Calu3 (cell line): ENCODE data around the gene FADS1. TPM values are rescaled to one million over a fixed set of nuclear protein-coding genes. Genes with fewer than 3 reads are reported as not detected.

ENCODE experiments used
- BruUV-seq: library from RNA; stranded (reverse); fragments of 400-500 nt; replicated peaks from 2 replicates; lab custom pipeline; 2021; lab: Mats Ljungman, UMichigan
- CTCF ChIA-PET: fragments of 300-600 bp; sonication (Branson Sonifier 250); formaldehyde crosslinking; loops from one replicate; lab custom pipeline; 2022; ENCODE audit warnings: antibody characterized with exemption; lab: Charles Lee
- DNase-seq: peaks from one replicate; pipeline ENCODE4 v3.0.0; 2022
- H3K27ac Mint-ChIP-seq: one replicate; pipeline ENCODE4 v1.8.0; 2022; ENCODE audit warnings: mixed read lengths; ENCODE audit not compliant: unreplicated experiment
- H3K27me3 Mint-ChIP-seq: one replicate; pipeline ENCODE4 v1.8.0; 2022; ENCODE audit warnings: mixed read lengths; ENCODE audit not compliant: unreplicated experiment
- H3K36me3 Mint-ChIP-seq: one replicate; pipeline ENCODE4 v1.8.0; 2022; ENCODE audit warnings: mild to moderate bottlenecking, moderate library complexity, mixed read lengths; ENCODE audit not compliant: insufficient read depth, unreplicated experiment
- H3K4me1 Mint-ChIP-seq: one replicate; pipeline ENCODE4 v1.8.0; 2022; ENCODE audit warnings: mild to moderate bottlenecking, low read depth, mixed read lengths; ENCODE audit not compliant: unreplicated experiment
- H3K4me3 Mint-ChIP-seq: one replicate; pipeline ENCODE4 v1.8.0; 2022; ENCODE audit warnings: mild to moderate bottlenecking, low read depth, moderate library complexity, mixed read lengths; ENCODE audit not compliant: unreplicated experiment
- H3K9me3 Mint-ChIP-seq: one replicate; pipeline ENCODE4 v1.8.0; 2022; ENCODE audit warnings: low read depth, mixed read lengths; ENCODE audit not compliant: unreplicated experiment
- intact Hi-C: fragments of 100-400 bp; cut with micrococcal nuclease; formaldehyde crosslinking; loops from one replicate; pipeline ENCODE4 v1.10.0; 2022; ENCODE audit not compliant: unreplicated experiment
- total RNA-seq: library from RNA; stranded (reverse); gene quantifications from 2 replicates; pipeline ENCODE4 v1.2.3, GENCODE V29; 2022
- TF ChIP-seq, protein P1 (sequence below): fragments of 200-600 bp; IDR thresholded peaks from one replicate; pipeline ENCODE4 v1.8.0; 2022; ENCODE audit warnings: antibody characterized with exemption; ENCODE audit not compliant: unreplicated experiment

Gene FADS1
- total RNA-seq, 1 experiment from 2014 or later = 74.1 TPM

DNA sequence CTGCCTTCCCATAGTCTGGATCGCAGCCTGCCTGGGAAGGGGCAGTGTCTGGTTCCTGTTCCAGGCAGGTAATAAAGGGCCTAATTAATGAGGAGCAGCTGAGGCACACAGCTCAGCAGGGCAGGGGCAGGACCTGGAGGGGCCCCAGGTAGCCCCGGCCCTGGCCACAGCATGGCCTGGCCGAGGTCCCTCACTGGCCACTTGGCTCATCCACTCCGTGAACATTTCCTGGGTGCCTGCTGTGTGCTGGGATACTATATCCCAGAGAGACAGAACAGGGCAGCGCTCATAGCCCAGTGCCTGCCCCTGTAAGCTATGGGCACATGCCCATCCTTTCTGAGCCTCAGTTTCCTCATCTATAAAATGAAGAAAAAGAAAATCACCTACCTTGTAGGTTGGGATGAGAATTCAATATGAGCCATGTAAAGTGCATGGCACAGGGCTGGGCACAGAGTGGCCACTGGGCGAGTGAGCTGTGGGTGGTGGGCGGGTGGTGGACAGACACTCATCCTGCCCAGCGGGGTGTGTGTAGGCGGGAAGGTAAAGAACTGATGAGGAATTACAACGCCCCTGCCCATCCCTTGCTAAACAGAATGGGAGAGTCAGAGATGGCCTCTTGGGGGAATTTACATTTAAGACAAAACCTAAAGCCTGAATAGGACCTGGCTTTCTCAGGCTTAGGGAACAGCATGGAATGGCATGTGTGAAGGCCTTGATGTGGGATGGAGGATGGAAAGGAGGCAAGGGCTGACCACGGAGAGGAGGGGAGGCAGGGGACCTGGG is 55.2 kb downstream of the FADS1 start:
- H3K9me3 Mint-ChIP-seq = no peaks in the 10 kb centered on the region
- H3K36me3 Mint-ChIP-seq = peaks cover 22% of the 10 kb centered on the region
- peaks cover 46% of the 10 kb centered on the region for H3K4me1 Mint-ChIP-seq
- no peak overlapping the region for H3K27ac Mint-ChIP-seq
- CTCF ChIA-PET = no interaction called here
- TF ChIP-seq, protein P1, sequence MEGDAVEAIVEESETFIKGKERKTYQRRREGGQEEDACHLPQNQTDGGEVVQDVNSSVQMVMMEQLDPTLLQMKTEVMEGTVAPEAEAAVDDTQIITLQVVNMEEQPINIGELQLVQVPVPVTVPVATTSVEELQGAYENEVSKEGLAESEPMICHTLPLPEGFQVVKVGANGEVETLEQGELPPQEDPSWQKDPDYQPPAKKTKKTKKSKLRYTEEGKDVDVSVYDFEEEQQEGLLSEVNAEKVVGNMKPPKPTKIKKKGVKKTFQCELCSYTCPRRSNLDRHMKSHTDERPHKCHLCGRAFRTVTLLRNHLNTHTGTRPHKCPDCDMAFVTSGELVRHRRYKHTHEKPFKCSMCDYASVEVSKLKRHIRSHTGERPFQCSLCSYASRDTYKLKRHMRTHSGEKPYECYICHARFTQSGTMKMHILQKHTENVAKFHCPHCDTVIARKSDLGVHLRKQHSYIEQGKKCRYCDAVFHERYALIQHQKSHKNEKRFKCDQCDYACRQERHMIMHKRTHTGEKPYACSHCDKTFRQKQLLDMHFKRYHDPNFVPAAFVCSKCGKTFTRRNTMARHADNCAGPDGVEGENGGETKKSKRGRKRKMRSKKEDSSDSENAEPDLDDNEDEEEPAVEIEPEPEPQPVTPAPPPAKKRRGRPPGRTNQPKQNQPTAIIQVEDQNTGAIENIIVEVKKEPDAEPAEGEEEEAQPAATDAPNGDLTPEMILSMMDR = no peak
- no peak overlapping the region for H3K4me3 Mint-ChIP-seq
- no peaks in the 10 kb centered on the region for H3K27me3 Mint-ChIP-seq
- intact Hi-C loops = no loop called here
- no TSS peak for BruUV-seq
- DNase-seq = no peak

DNA sequence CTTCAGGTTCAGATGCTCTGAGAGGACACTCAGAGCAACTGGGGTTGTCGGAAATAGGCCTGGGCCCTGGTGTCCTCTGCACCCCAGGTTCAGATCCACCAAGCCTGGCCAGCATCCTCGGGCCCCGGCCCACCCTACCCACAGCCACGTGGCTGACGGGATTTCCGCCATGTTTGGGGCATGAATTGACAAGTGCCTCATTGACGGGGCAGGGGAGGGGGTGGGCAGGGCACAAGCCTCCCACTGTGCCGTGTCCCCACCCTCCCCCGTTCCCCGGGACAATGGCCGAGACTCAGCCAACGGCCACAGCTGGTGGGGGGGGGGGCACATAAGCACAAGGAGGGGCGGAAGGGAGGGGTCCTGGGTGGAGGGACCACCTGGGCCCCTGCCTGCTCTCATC is 55.9 kb downstream of the FADS1 start:
- CTCF ChIA-PET = interaction anchor here (0.8 kb wide), 1 partner anchor 223 kb away, joined by 4 read pairs; no protein-coding TSS in a partner anchor
- Mint-ChIP-seq H3K36me3 (peaks cover 23% of the 10 kb centered on the region), H3K27ac (no peak overlapping the region), H3K27me3 (no peaks in the 10 kb centered on the region), H3K4me1 (peaks cover 53% of the 10 kb centered on the region), H3K9me3 (no peaks in the 10 kb centered on the region), H3K4me3 (no peak overlapping the region)
- intact Hi-C loops = no loop called here
- BruUV-seq = no TSS peak
- TF ChIP-seq, protein P1 = no peak
- no peak for DNase-seq

DNA sequence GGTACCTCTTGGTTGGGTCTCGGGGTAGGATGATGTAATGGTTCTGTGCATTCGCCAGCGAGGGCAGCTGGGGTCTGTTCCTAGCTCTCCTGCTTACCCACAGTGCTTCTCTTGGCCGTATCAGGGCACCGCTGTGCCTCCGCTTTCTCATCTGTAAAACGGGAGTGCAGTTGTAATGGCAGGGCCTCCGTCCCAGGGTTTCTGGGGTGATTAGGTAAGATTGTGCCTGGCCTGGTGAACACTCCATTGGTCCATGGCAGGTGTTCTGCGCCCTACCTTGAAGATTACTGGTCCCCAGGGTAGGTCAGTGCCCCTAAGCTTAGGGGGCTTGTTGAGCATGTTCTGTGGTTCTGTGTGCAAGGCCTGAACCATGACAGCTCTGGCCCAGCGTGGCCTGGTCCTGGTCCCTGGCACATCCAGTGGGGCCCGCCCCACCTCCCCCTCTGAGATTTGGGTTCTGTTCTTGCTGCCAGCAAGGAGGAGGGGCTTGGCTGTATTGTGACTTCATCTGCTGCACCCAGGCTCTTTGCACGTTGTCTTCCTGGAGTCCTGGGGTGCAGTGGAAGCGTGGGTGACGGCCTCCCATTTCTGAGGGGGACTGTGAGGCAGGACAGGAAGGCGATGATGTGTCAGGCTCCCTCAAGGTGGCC is 59.5 kb downstream of the FADS1 start:
- intact Hi-C loops = no loop called here
- peak overlapping the region; percentile 99 for H3K4me3 Mint-ChIP-seq
- no TSS peak for BruUV-seq
- DNase-seq = no peak
- H3K36me3 Mint-ChIP-seq = peaks cover 48% of the 10 kb centered on the region
- TF ChIP-seq, protein P1 = no peak
- H3K27me3 Mint-ChIP-seq = no peaks in the 10 kb centered on the region
- H3K4me1 Mint-ChIP-seq = peaks cover 82% of the 10 kb centered on the region
- peak overlapping the region; percentile 94 for H3K27ac Mint-ChIP-seq
- no peaks in the 10 kb centered on the region for H3K9me3 Mint-ChIP-seq
- CTCF ChIA-PET = interaction anchor here (1.5 to 2.2 kb wide), 4 partner anchors 10 to 35 kb away, joined by 5 to 15 read pairs (median 6); partner anchors contain the start of genes FEN1 and TMEM258

DNA sequence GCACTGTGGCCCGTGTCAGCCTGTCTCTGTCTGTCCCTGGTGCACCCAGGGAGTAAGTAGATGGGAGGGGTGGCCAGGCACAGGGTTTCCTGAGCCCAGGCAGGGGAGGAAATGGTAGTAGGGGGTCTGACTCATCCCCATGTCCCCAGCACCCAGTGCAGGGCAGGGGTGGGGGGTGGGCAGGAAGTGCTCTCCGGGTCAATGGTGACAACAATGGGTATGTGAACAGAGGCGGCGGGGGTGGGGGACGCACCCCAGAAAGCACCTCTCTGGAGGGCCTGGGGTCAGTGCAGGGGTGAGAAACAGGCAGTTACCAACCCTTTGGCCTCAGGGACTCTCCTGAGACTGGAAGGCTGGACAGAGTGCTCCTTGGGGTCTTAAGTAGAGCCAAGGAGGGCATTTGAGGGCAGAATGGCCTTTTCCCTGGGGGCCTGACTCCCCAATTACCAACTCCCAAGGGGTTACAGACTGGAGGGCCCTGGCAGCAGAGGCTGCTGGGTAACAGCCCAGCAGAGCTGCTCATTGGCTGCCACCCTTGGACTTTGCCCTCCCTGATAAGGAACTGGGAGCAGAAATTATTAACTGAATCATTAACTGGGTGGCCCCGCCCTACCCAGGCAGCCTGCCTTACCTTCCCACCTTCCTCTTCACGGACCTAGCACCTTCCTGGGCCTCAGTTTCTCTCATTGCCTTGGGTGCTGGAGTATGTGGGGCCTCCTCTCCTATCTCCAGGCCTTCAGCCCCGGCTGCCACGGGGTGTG is 60.2 kb downstream of the FADS1 start:
- Mint-ChIP-seq H3K4me1 (peaks cover 79% of the 10 kb centered on the region), H3K9me3 (no peaks in the 10 kb centered on the region), H3K4me3 (peak overlapping the region; percentile 99), H3K27me3 (no peaks in the 10 kb centered on the region), H3K36me3 (peaks cover 53% of the 10 kb centered on the region), H3K27ac (peak overlapping the region; percentile 94)
- CTCF ChIA-PET = interaction anchor here (1.5 to 2.2 kb wide), 4 partner anchors 10 to 36 kb away, joined by 5 to 15 read pairs (median 6); partner anchors contain the start of genes FEN1 and TMEM258
- peak; percentile 89 for DNase-seq
- intact Hi-C loops = no loop called here
- no TSS peak for BruUV-seq
- TF ChIP-seq, protein P1 = no peak
